ENCODE data around the gene PTH. TPM values are rescaled to one million over a fixed set of nuclear protein-coding genes. Genes with fewer than 3 reads are reported as not detected.

The PTH gene
- total RNA-seq, 4 donors from 2014 or later: not detected

- no peaks in the 10 kb centered on the region for H3K36me3 ChIP-seq
- no peak overlapping the region for H3K27ac ChIP-seq
- no peaks in the 10 kb centered on the region for H3K9me3 ChIP-seq
- WGBS: 8% methylated on average over 6 of the region's 6 CpGs
- peaks cover 10% of the 10 kb centered on the region for H3K27me3 ChIP-seq
- H3K4me1 ChIP-seq: peaks cover 15% of the 10 kb centered on the region
- no peak for DNase-seq (ENCODE audit: low spot score in 2 of 2)
- TF ChIP-seq POLR2A (IDR thresholded peaks at IDR 0.05): no peak
- peak in 1 of 2 donors; percentile 50 for TF ChIP-seq CTCF (IDR thresholded peaks at IDR 0.05)
- H3K4me3 ChIP-seq: no peak overlapping the region
These were observed 29.9 kb downstream of the PTH start for GRCh38 chr11:13465909-13466371.

GRCh38 chr11:13463779-13464290, 32.0 kb downstream of the PTH start:
- H3K36me3 ChIP-seq: no peaks in the 10 kb centered on the region
- peak overlapping the region; percentile 74 for H3K4me3 ChIP-seq
- 35% methylated on average over 12 of the region's 12 CpGs for WGBS
- H3K27ac ChIP-seq: peak overlapping the region; percentile 87
- no peaks in the 10 kb centered on the region for H3K9me3 ChIP-seq
- H3K4me1 ChIP-seq: peaks cover 15% of the 10 kb centered on the region
- no peak for DNase-seq (ENCODE audit: low spot score in 2 of 2)
- no peak for TF ChIP-seq EP300 (IDR thresholded peaks at IDR 0.05)
- no peaks in the 10 kb centered on the region for H3K27me3 ChIP-seq

GRCh38 chr11:13462901-13463778, 32.7 kb downstream of the PTH start, which contains the start of gene BTBD10:
Gene BTBD10 (minus strand): TSS chr11:13463222. CDS start chr11:13445124, 18,098 bp downstream.
- H3K4me1 ChIP-seq: peaks cover 15% of the 10 kb centered on the region
- H3K9me3 ChIP-seq: no peaks in the 10 kb centered on the region
- WGBS: under 1% methylated on average over 16 of the region's 71 CpGs
- H3K36me3 ChIP-seq: no peaks in the 10 kb centered on the region
- peak; percentile 93 to 95 for DNase-seq (ENCODE audit: low spot score in 2 of 2)
- peak within 1 kb of the TSS; percentile 87 for H3K27ac ChIP-seq
- peak within 1 kb of the TSS; percentile 74 for H3K4me3 ChIP-seq
- TF ChIP-seq EP300 (IDR thresholded peaks at IDR 0.05) (no peak), POLR2A (IDR thresholded peaks at IDR 0.05) (peak in 1 of 2 donors; percentile 71), POLR2AphosphoS5 (IDR thresholded peaks at IDR 0.05) (peak in 2 of 3 donors; percentile 31 to 34), CTCF (IDR thresholded peaks at IDR 0.05) (no peak)
- H3K27me3 ChIP-seq: no peaks in the 10 kb centered on the region

- peak overlapping the region; percentile 87 for H3K27ac ChIP-seq
- H3K4me3 ChIP-seq: peak overlapping the region; percentile 74
- H3K27me3 ChIP-seq: no peaks in the 10 kb centered on the region
- H3K36me3 ChIP-seq: no peaks in the 10 kb centered on the region
- DNase-seq (ENCODE audit: low spot score in 2 of 2): peak; percentile 82
- H3K9me3 ChIP-seq: no peaks in the 10 kb centered on the region
- WGBS: 3% methylated on average over 14 of the region's 18 CpGs
- no peak for TF ChIP-seq EP300 (IDR thresholded peaks at IDR 0.05)
- TF ChIP-seq CTCF (IDR thresholded peaks at IDR 0.05): no peak
- no peak for TF ChIP-seq POLR2AphosphoS5 (IDR thresholded peaks at IDR 0.05)
- peaks cover 15% of the 10 kb centered on the region for H3K4me1 ChIP-seq
These were observed 33.4 kb downstream of the PTH start for GRCh38 chr11:13462311-13462900.

GRCh38 chr11:13461291-13461690, 34.5 kb downstream of the PTH start:
- no peak overlapping the region for H3K27ac ChIP-seq
- no peaks in the 10 kb centered on the region for H3K36me3 ChIP-seq
- no peak overlapping the region for H3K4me3 ChIP-seq
- H3K9me3 ChIP-seq: no peaks in the 10 kb centered on the region
- peaks cover 15% of the 10 kb centered on the region for H3K4me1 ChIP-seq
- TF ChIP-seq POLR2A (IDR thresholded peaks at IDR 0.05) (no peak), EP300 (IDR thresholded peaks at IDR 0.05) (no peak), POLR2AphosphoS5 (IDR thresholded peaks at IDR 0.05) (no peak), CTCF (IDR thresholded peaks at IDR 0.05) (no peak)
- no peaks in the 10 kb centered on the region for H3K27me3 ChIP-seq
- 85% methylated on average over 3 of the region's 3 CpGs for WGBS
- DNase-seq (ENCODE audit: low spot score in 2 of 2): no peak

Data from suprapubic skin (tissue), 4 donors.